Measurements from ENCODE around the gene PPP1R14B. TPM values are rescaled to one million over a fixed set of nuclear protein-coding genes. Genes with fewer than 3 reads are reported as not detected.

Gene PPP1R14B
- total and polyA plus RNA-seq, 2 donors (not counting 3 experiments of a cell fraction or from before 2014, with no cell fraction given): 308 to 431 TPM

- Histone ChIP-seq H3K79me2 (ENCODE audit: control insufficient read depth, insufficient read depth, low read length) (peaks cover 2% of the 10 kb centered on the region), H3K4me1 (ENCODE audit: control insufficient read depth, extremely low read depth, insufficient read depth, low read length) (peaks cover 11% of the 10 kb centered on the region), H3K4me2 (ENCODE audit: insufficient read depth, low read length) (peak within 1 kb of the TSS; percentile 60), H3K9me3 (replicated peaks; ENCODE audit: control insufficient read depth, insufficient read depth, low read length) (no peaks in the 10 kb centered on the region), H3K4me3 (replicated peaks in 1 of 3; ENCODE audit: insufficient read depth in 1 of 3, low read depth in 1 of 3, low read length in 3 of 3) (peak within 1 kb of the TSS; percentile 42 to 49 (median 44)), H3K9ac (replicated peaks; ENCODE audit: extremely low read depth, insufficient read depth, low read length) (peak within 1 kb of the TSS; percentile 54), H3K36me3 (ENCODE audit: control insufficient read depth in 2 of 2, extremely low read depth in 1 of 2, insufficient read depth in 2 of 2, low read length in 2 of 2) (peaks cover 0 to 5% of the 10 kb centered on the region in 2 experiments), H2AFZ (ENCODE audit: low read depth, low read length) (peak within 1 kb of the TSS; percentile 75), H4K20me1 (replicated peaks; ENCODE audit: control insufficient read depth, extremely low read depth, insufficient read depth, low read length) (no peaks in the 10 kb centered on the region), H3K27ac (ENCODE audit: insufficient read depth, low read depth, low read length) (peak within 1 kb of the TSS; percentile 35), H3K27me3 (ENCODE audit: control insufficient read depth in 2 of 2, insufficient read depth in 2 of 2, low read length in 2 of 2) (peaks cover 2 to 3% of the 10 kb centered on the region in 2 experiments), H3K9me1 (replicated peaks; ENCODE audit: control insufficient read depth, extremely low read depth, insufficient read depth, low read length) (no peaks in the 10 kb centered on the region)
- peak; percentile 79 for DNase-seq (ENCODE audit: low read depth, low spot score)
- FAIRE-seq: peak; percentile 48
- ChIA-PET CTCF (interaction anchor here (0.8 to 3.5 kb wide), 10 partner anchors 14 to 100 kb away, joined by 3 to 26 read pairs (median 6); partner anchors contain the start of genes CATSPERZ, PRDX5, STIP1 and TRMT112), POLR2A (interaction anchor here (1.0 kb wide), 1 partner anchor 14 kb away, joined by 3 read pairs; no protein-coding TSS in a partner anchor)
- intact Hi-C loops (cut with micrococcal nuclease): loop anchor here (1.0 to 5.0 kb wide), 5 partner anchors 15 to 98 kb away; partner anchors contain the start of genes ESRRA, PLCB3, PPP1R14B and STIP1
- peak; percentile 57 for TF ChIP-seq POLR2A (IDR thresholded peaks at IDR 0.05; ENCODE audit: low read depth, low read length)
- TF ChIP-seq GATA2 (IDR thresholded peaks at IDR 0.05; ENCODE audit: insufficient read depth, insufficient read length, low read depth, low read length): no peak
- TF ChIP-seq POLR2AphosphoS5 (IDR thresholded peaks at IDR 0.05; ENCODE audit: insufficient read depth, low read depth, low read length): peak; percentile 55
- BruUV-seq (replicated peaks): TSS peak; percentile 78
- dilution Hi-C loops (cut with MboI; ENCODE audit: extremely low pct_ligation_motif_present, low sequenced_read_pairs): no loop called here
Measured at GRCh38 chr11:64284962-64285884, 38.5 kb upstream of the PPP1R14B start, which contains the start of gene GPR137. Gene GPR137 (plus strand): TSS chr11:64285848. CDS start chr11:64286525, 677 bp downstream.
